ENCODE data around the gene SCN5A. TPM values are rescaled to one million over a fixed set of nuclear protein-coding genes. Genes with fewer than 3 reads are reported as not detected.

SCN5A gene
- polyA plus RNA-seq, 1 donor (not counting 4 experiments of a cell fraction or from before 2014, with no cell fraction given): 0.26 TPM

DNA sequence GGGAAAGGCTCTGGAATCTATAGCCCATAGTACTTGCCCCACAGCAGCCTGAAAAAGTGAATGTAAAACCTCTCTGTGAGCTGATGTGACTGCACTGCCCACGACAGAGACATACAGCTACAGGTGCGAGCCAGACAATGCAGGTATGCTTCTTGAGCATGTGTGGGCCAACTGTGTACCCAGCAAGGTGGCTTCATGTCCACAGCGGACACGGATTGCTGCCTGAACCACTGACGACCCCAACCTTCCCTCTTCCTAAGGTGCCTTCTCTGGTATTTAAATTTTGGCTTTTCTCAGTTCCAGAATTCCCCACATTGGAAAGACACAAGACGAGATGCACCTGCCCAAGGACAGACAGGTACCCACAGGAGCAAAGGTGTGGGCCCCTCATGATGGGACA is 65.8 kb downstream of the SCN5A start:
- no peak overlapping the region for H3K9ac ChIP-seq (ENCODE audit: control insufficient read depth, extremely low read depth, insufficient read depth, low read length)
- H3K79me2 ChIP-seq (ENCODE audit: control insufficient read depth, insufficient read depth, low read length): no peaks in the 10 kb centered on the region
- DNase-seq (ENCODE audit: low read depth, low spot score): no peak
- H3K4me3 ChIP-seq (ENCODE audit: control insufficient read depth in 2 of 3, extremely low read depth in 1 of 3, insufficient read depth in 2 of 3, low read depth in 1 of 3, low read length in 3 of 3): no peak overlapping the region
- no peak overlapping the region for H2AFZ ChIP-seq (ENCODE audit: control insufficient read depth, low read length)
- H3K4me1 ChIP-seq (ENCODE audit: control insufficient read depth, extremely low read depth, insufficient read depth, low read length): no peaks in the 10 kb centered on the region
- FAIRE-seq: no peak
- no peaks in the 10 kb centered on the region for H3K9me3 ChIP-seq (ENCODE audit: control insufficient read depth, low read depth, low read length)
- TF ChIP-seq, protein P1, sequence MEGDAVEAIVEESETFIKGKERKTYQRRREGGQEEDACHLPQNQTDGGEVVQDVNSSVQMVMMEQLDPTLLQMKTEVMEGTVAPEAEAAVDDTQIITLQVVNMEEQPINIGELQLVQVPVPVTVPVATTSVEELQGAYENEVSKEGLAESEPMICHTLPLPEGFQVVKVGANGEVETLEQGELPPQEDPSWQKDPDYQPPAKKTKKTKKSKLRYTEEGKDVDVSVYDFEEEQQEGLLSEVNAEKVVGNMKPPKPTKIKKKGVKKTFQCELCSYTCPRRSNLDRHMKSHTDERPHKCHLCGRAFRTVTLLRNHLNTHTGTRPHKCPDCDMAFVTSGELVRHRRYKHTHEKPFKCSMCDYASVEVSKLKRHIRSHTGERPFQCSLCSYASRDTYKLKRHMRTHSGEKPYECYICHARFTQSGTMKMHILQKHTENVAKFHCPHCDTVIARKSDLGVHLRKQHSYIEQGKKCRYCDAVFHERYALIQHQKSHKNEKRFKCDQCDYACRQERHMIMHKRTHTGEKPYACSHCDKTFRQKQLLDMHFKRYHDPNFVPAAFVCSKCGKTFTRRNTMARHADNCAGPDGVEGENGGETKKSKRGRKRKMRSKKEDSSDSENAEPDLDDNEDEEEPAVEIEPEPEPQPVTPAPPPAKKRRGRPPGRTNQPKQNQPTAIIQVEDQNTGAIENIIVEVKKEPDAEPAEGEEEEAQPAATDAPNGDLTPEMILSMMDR (optimal IDR thresholded peaks at IDR 0.05 in 1 of 3, IDR thresholded peaks at IDR 0.05 in 1 of 3, conservative IDR thresholded peaks at IDR 0.05 in 1 of 3; ENCODE audit: extremely low read depth in 1 of 3, insufficient read depth in 2 of 3, low read length in 3 of 3): no peak
- no peak for TF ChIP-seq EZH2 (IDR thresholded peaks at IDR 0.05; ENCODE audit: low read length)
- H3K36me3 ChIP-seq (ENCODE audit: control insufficient read depth in 2 of 2, extremely low read depth in 1 of 2, insufficient read depth in 2 of 2, low read length in 2 of 2): no peaks in the 10 kb centered on the region
- dilution Hi-C loops (cut with MboI; ENCODE audit: extremely low pct_ligation_motif_present, low sequenced_read_pairs): no loop called here
- no peaks in the 10 kb centered on the region for H3K27me3 ChIP-seq (ENCODE audit: control insufficient read depth, extremely low read depth, insufficient read depth, low read length)
- no peaks in the 10 kb centered on the region for H3K9me1 ChIP-seq (ENCODE audit: control insufficient read depth, extremely low read depth, insufficient read depth, low read length)
- H3K27ac ChIP-seq (ENCODE audit: control insufficient read depth, insufficient read depth, low read length): no peak overlapping the region
- H4K20me1 ChIP-seq (ENCODE audit: control insufficient read depth, extremely low read depth, insufficient read depth, low read length): no peaks in the 10 kb centered on the region
- no peak overlapping the region for H3K4me2 ChIP-seq (ENCODE audit: control insufficient read depth, extremely low read depth, insufficient read depth, low read depth, low read length)

DNA sequence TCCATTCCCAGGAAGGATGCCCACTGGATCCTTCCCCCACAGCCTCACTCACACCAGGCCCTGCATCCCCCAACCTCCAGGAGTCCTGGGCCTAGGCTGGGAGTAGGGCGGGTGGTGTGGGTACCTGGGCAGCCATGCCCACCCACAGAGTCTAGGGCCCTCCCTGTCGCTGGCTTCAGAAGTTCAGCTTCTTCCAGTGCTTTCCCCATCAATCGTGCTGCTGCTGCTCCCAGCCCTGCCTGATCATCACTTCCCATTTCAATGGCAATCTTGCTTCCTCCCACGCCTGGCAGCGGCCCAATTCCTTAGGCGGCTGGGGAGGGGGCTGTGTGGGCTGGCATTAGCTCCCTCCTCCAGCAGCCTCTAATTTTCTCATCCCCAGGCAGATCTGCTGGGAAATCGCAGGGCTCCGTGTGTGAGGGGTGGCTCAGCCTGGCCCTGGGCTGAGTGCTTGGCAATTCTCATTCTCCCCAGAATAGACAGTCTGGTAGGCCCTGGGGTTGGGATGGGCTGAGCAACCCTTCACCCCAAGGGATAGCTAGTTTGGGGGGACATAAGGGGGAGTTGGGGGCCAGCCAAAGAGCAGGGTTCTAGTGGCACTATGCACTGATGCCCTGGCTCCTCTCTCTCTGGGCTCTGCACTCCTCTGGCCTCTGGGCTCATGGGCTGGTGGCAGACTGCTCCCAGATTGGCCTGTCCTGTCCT is 66.4 kb downstream of the SCN5A start:
- no peak for FAIRE-seq
- dilution Hi-C loops (cut with MboI; ENCODE audit: extremely low pct_ligation_motif_present, low sequenced_read_pairs): no loop called here
- H3K4me2 ChIP-seq (ENCODE audit: control insufficient read depth, extremely low read depth, insufficient read depth, low read depth, low read length): no peak overlapping the region
- peaks cover 2% of the 10 kb centered on the region for H3K27me3 ChIP-seq (ENCODE audit: control insufficient read depth, extremely low read depth, insufficient read depth, low read length)
- DNase-seq (ENCODE audit: low read depth, low spot score): no peak
- no peak overlapping the region for H3K9ac ChIP-seq (ENCODE audit: control insufficient read depth, extremely low read depth, insufficient read depth, low read length)
- H3K27ac ChIP-seq (ENCODE audit: control insufficient read depth, insufficient read depth, low read length): no peak overlapping the region
- TF ChIP-seq, protein P1 (optimal IDR thresholded peaks at IDR 0.05 in 1 of 3, IDR thresholded peaks at IDR 0.05 in 1 of 3, conservative IDR thresholded peaks at IDR 0.05 in 1 of 3; ENCODE audit: extremely low read depth in 1 of 3, insufficient read depth in 2 of 3, low read length in 3 of 3): no peak
- TF ChIP-seq EZH2 (IDR thresholded peaks at IDR 0.05; ENCODE audit: low read length): no peak
- no peaks in the 10 kb centered on the region for H3K4me1 ChIP-seq (ENCODE audit: control insufficient read depth, extremely low read depth, insufficient read depth, low read length)
- H3K9me3 ChIP-seq (ENCODE audit: control insufficient read depth, low read depth, low read length): no peaks in the 10 kb centered on the region
- no peaks in the 10 kb centered on the region for H3K79me2 ChIP-seq (ENCODE audit: control insufficient read depth, insufficient read depth, low read length)
- H2AFZ ChIP-seq (ENCODE audit: control insufficient read depth, low read length): no peak overlapping the region
- no peaks in the 10 kb centered on the region for H3K36me3 ChIP-seq (ENCODE audit: control insufficient read depth in 2 of 2, extremely low read depth in 1 of 2, insufficient read depth in 2 of 2, low read length in 2 of 2)
- no peak overlapping the region for H3K4me3 ChIP-seq (ENCODE audit: control insufficient read depth in 2 of 3, extremely low read depth in 1 of 3, insufficient read depth in 2 of 3, low read depth in 1 of 3, low read length in 3 of 3)
- H3K9me1 ChIP-seq (ENCODE audit: control insufficient read depth, extremely low read depth, insufficient read depth, low read length): no peaks in the 10 kb centered on the region
- H4K20me1 ChIP-seq (ENCODE audit: control insufficient read depth, extremely low read depth, insufficient read depth, low read length): no peaks in the 10 kb centered on the region
